COLO668 (cell line): ENCODE measurements around the gene TSPAN18.

ENCODE experiments used
- DNase-seq: peaks from one replicate; lab custom pipeline; 2025; ENCODE audit not compliant: unreplicated experiment; lab: John Stamatoyannopoulos, UW

The TSPAN18 gene

GRCh38 chr11:44736791-44737190, 10.0 kb downstream of the TSPAN18 start:
- DNase-seq = no peak

GRCh38 chr11:44737245-44738085, 10.7 kb downstream of the TSPAN18 start:
- DNase-seq = no peak

- DNase-seq = no peak
These were observed 12.0 kb downstream of the TSPAN18 start for GRCh38 chr11:44738791-44739190.

- DNase-seq = no peak
These were observed 14.2 kb downstream of the TSPAN18 start for GRCh38 chr11:44740967-44741366.

GRCh38 chr11:44741976-44742375, 15.2 kb downstream of the TSPAN18 start:
- no peak for DNase-seq

- DNase-seq = no peak
These were observed 15.9 kb downstream of the TSPAN18 start for GRCh38 chr11:44742508-44743246.

- no peak for DNase-seq
These were observed 16.6 kb downstream of the TSPAN18 start for GRCh38 chr11:44743326-44743725.

GRCh38 chr11:44743959-44744557, 17.3 kb downstream of the TSPAN18 start:
- DNase-seq = no peak

- no peak for DNase-seq
These were observed 20.1 kb downstream of the TSPAN18 start for GRCh38 chr11:44746894-44747293.

GRCh38 chr11:44747316-44747715, 20.6 kb downstream of the TSPAN18 start:
- no peak for DNase-seq

GRCh38 chr11:44747836-44748235, 21.1 kb downstream of the TSPAN18 start:
- DNase-seq = no peak

GRCh38 chr11:44748606-44749005, 21.8 kb downstream of the TSPAN18 start:
- DNase-seq = no peak

GRCh38 chr11:44749189-44749588, 22.4 kb downstream of the TSPAN18 start:
- DNase-seq = no peak

- DNase-seq = no peak
These were observed 24.0 kb downstream of the TSPAN18 start for GRCh38 chr11:44750551-44751465.

- DNase-seq = no peak
These were observed 25.5 kb downstream of the TSPAN18 start for GRCh38 chr11:44752300-44752699.

- DNase-seq = no peak
These were observed 26.0 kb downstream of the TSPAN18 start for GRCh38 chr11:44752713-44753112.

- DNase-seq = no peak
These were observed 27.3 kb downstream of the TSPAN18 start for GRCh38 chr11:44753961-44754645.

- DNase-seq = no peak
These were observed 28.3 kb downstream of the TSPAN18 start for GRCh38 chr11:44754876-44755555.
